ENCODE measurements around the gene NFAM1.

NFAM1 gene

GRCh38 chr22:42434748-42435425 lies 2.7 kb upstream of the NFAM1 start:
- DNase-seq (ENCODE audit: low read depth), result no peak
- no peak overlapping the region for H3K4me3 ChIP-seq (ENCODE audit: control insufficient read depth, low read depth, low read length)
- TF ChIP-seq CTCF (IDR thresholded peaks at IDR 0.05; ENCODE audit: control insufficient read depth, insufficient read depth, low read depth, low read length, missing control alignments), result no peak

- H3K4me3 ChIP-seq (ENCODE audit: control insufficient read depth, low read depth, low read length), result no peak overlapping the region
- no peak for TF ChIP-seq CTCF (IDR thresholded peaks at IDR 0.05; ENCODE audit: control insufficient read depth, insufficient read depth, low read depth, low read length, missing control alignments)
- DNase-seq (ENCODE audit: low read depth), result no peak
Measured at GRCh38 chr22:42433754-42434682, 1.8 kb upstream of the NFAM1 start.

GRCh38 chr22:42432818-42433217 lies 615 bp upstream of the NFAM1 start:
- no peak overlapping the region for H3K4me3 ChIP-seq (ENCODE audit: control insufficient read depth, low read depth, low read length)
- DNase-seq (ENCODE audit: low read depth), result no peak

GRCh38 chr22:42431401-42432019 lies 693 bp downstream of the NFAM1 start:
- no peak overlapping the region for H3K4me3 ChIP-seq (ENCODE audit: control insufficient read depth, low read depth, low read length)
- no peak for DNase-seq (ENCODE audit: low read depth)

More at GRCh38 chr22:42432818-42433217, 615 bp upstream of the NFAM1 start:
- no peak for TF ChIP-seq CTCF (IDR thresholded peaks at IDR 0.05; ENCODE audit: control insufficient read depth, insufficient read depth, low read depth, low read length, missing control alignments)

GRCh38 chr22:42430528-42431125 lies 1.6 kb downstream of the NFAM1 start:
- H3K4me3 ChIP-seq (ENCODE audit: control insufficient read depth, low read depth, low read length), result no peak overlapping the region
- no peak for TF ChIP-seq CTCF (IDR thresholded peaks at IDR 0.05; ENCODE audit: control insufficient read depth, insufficient read depth, low read depth, low read length, missing control alignments)

More at GRCh38 chr22:42431401-42432019, 693 bp downstream of the NFAM1 start:
- TF ChIP-seq CTCF (IDR thresholded peaks at IDR 0.05; ENCODE audit: control insufficient read depth, insufficient read depth, low read depth, low read length, missing control alignments), result no peak

GRCh38 chr22:42428760-42429159 lies 3.4 kb downstream of the NFAM1 start:
- DNase-seq (ENCODE audit: low read depth), result no peak
- H3K4me3 ChIP-seq (ENCODE audit: control insufficient read depth, low read depth, low read length), result no peak overlapping the region
- TF ChIP-seq CTCF (IDR thresholded peaks at IDR 0.05; ENCODE audit: control insufficient read depth, insufficient read depth, low read depth, low read length, missing control alignments), result no peak

More at GRCh38 chr22:42430528-42431125, 1.6 kb downstream of the NFAM1 start:
- DNase-seq (ENCODE audit: low read depth), result no peak
